PFSK-1 (cell line): ENCODE results near the gene SRRT.

Experiments used
- POLR2AphosphoS5 ChIP-seq: IDR thresholded peaks from 2 replicates; pipeline ENCODE4 v1.6.1; 2012; ENCODE audit warnings: low read depth, mild to moderate bottlenecking, control low read depth, low read length, moderate library complexity
- REST ChIP-seq, 2 experiments: IDR thresholded peaks; 2 replicates each; pipeline versions ENCODE4 v1.6.1 to v1.8.0; 2011 to 2012; ENCODE audit warnings: low read depth in 2 of 2, low read length in 2 of 2, control low read depth in 1 of 2, inconsistent platforms in 1 of 2, mild to moderate bottlenecking in 1 of 2, moderate library complexity in 1 of 2; ENCODE audit not compliant: insufficient read depth in 1 of 2
- SIN3A ChIP-seq: IDR thresholded peaks from 2 replicates; pipeline ENCODE4 v1.6.1; 2012; ENCODE audit warnings: mild to moderate bottlenecking, low read length, moderate library complexity, borderline replicate concordance; ENCODE audit not compliant: insufficient read depth
- TAF1 ChIP-seq: IDR thresholded peaks from 2 replicates; pipeline ENCODE4 v1.6.1; 2012; ENCODE audit warnings: low read length, control low read depth, borderline replicate concordance; ENCODE audit not compliant: insufficient read depth

- TF ChIP-seq SIN3A = no peak
- no peak for TF ChIP-seq REST (IDR thresholded peaks at IDR 0.05; ENCODE audit: insufficient read depth in 1 of 2, low read depth in 2 of 2, low read length in 2 of 2)
- no peak for TF ChIP-seq POLR2AphosphoS5
- no peak for TF ChIP-seq TAF1
These were observed 24.5 kb downstream of the SRRT start for GRCh38 chr7:100899432-100899831.
